ENCODE data around the gene DNM1. TPM values are rescaled to one million over a fixed set of nuclear protein-coding genes. Genes with fewer than 3 reads are reported as not detected.

DNM1 gene
- total and polyA plus RNA-seq, 2 donors (not counting 3 experiments of a cell fraction or from before 2014, with no cell fraction given) = 0.59 to 2.9 TPM

DNA sequence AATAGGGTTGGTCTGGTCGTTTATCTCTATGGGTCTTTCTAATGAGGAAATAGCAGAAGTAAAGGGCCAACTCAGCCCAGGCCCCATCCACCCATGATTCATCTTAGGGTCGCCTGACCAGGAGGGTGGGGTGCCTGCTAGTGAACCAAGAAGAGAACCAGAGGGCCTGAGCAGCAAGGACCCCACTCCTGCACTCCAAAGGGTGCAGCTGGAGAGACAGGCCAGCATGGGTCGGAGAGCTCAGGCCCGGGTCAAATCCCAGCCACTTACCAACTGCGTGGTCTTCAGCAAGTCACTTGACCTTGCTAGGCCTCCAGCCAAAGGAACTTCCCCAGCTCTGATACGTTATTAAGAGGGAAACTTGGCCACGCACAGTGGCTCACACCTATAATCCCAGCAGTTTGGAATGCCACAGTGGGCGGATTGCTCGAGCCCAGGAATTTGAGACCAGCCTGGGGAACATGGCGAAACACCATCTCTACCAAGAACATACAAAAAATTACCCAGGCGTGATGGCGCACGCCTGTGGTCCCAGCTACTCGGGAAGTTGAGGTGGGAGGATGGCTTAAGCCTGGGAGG is 38.8 kb upstream of the DNM1 start:
- peaks cover 8 to 55% of the 10 kb centered on the region in 2 experiments for H3K36me3 ChIP-seq (ENCODE audit: control insufficient read depth in 2 of 2, extremely low read depth in 1 of 2, insufficient read depth in 2 of 2, low read length in 2 of 2)
- no peaks in the 10 kb centered on the region for H3K79me2 ChIP-seq (ENCODE audit: control insufficient read depth, insufficient read depth, low read length)
- peaks cover 9% of the 10 kb centered on the region for H3K4me1 ChIP-seq (ENCODE audit: control insufficient read depth, extremely low read depth, insufficient read depth, low read length)
- no peak overlapping the region for H3K4me2 ChIP-seq (ENCODE audit: insufficient read depth, low read length)
- no peaks in the 10 kb centered on the region for H3K9me1 ChIP-seq (replicated peaks; ENCODE audit: control insufficient read depth, extremely low read depth, insufficient read depth, low read length)
- intact Hi-C loops (cut with micrococcal nuclease) = no loop called here
- FAIRE-seq = no peak
- no peak overlapping the region for H3K9ac ChIP-seq (replicated peaks; ENCODE audit: extremely low read depth, insufficient read depth, low read length)
- dilution Hi-C loops (cut with MboI; ENCODE audit: extremely low pct_ligation_motif_present, low sequenced_read_pairs) = no loop called here
- BruUV-seq (replicated peaks) = no TSS peak
- TF ChIP-seq POLR2A (IDR thresholded peaks at IDR 0.05; ENCODE audit: low read depth, low read length) = no peak
- TF ChIP-seq POLR2AphosphoS5 (IDR thresholded peaks at IDR 0.05; ENCODE audit: insufficient read depth, low read depth, low read length) = no peak
- no peak for TF ChIP-seq FOS (IDR thresholded peaks at IDR 0.05; ENCODE audit: borderline replicate concordance, insufficient read depth, low read length)
- TF ChIP-seq JUN (IDR thresholded peaks at IDR 0.05; ENCODE audit: borderline replicate concordance, insufficient read depth, insufficient read length, low read depth) = no peak
- no peak for TF ChIP-seq EZH2 (IDR thresholded peaks at IDR 0.05; ENCODE audit: borderline replicate concordance, low read depth, low read length, severe bottlenecking)
- no peak for TF ChIP-seq MYC (IDR thresholded peaks at IDR 0.05; ENCODE audit: low read depth, low read length)
- TF ChIP-seq CTCF (IDR thresholded peaks at IDR 0.05; ENCODE audit: extremely low read depth in 1 of 2, insufficient read depth in 1 of 2, low read depth in 1 of 2, low read length in 2 of 2) = no peak
- TF ChIP-seq, protein P1, sequence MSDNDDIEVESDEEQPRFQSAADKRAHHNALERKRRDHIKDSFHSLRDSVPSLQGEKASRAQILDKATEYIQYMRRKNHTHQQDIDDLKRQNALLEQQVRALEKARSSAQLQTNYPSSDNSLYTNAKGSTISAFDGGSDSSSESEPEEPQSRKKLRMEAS (IDR thresholded peaks at IDR 0.05; ENCODE audit: insufficient read depth, insufficient read length) = no peak
- TF ChIP-seq GATA2 (IDR thresholded peaks at IDR 0.05; ENCODE audit: insufficient read depth, insufficient read length, low read depth, low read length) = no peak
- no peak for DNase-seq (ENCODE audit: low read depth, low spot score)
- no peak overlapping the region for H3K27ac ChIP-seq (ENCODE audit: insufficient read depth, low read depth, low read length)
- CTCF ChIA-PET = interaction anchor here (1.5 to 2.0 kb wide), 2 partner anchors 39 to 47 kb away, joined by 4 read pairs; no protein-coding TSS in a partner anchor
- H3K27me3 ChIP-seq (ENCODE audit: control insufficient read depth in 2 of 2, insufficient read depth in 2 of 2, low read length in 2 of 2) = no peaks in the 10 kb centered on the region
- POLR2A ChIA-PET = no interaction called here
- no peak overlapping the region for H3K4me3 ChIP-seq (replicated peaks in 1 of 3; ENCODE audit: insufficient read depth in 1 of 3, low read depth in 1 of 3, low read length in 3 of 3)
- no peaks in the 10 kb centered on the region for H4K20me1 ChIP-seq (replicated peaks; ENCODE audit: control insufficient read depth, extremely low read depth, insufficient read depth, low read length)
- no peaks in the 10 kb centered on the region for H3K9me3 ChIP-seq (replicated peaks; ENCODE audit: control insufficient read depth, insufficient read depth, low read length)
- H2AFZ ChIP-seq (ENCODE audit: low read depth, low read length) = no peak overlapping the region
